ENCODE measurements around the gene SUGCT.
"Not testable (repeated sequence)": the region's sequence is repeated elsewhere in the genome, so short reads cannot be mapped to it uniquely, and the experiment has no call there.

The SUGCT gene

DNA sequence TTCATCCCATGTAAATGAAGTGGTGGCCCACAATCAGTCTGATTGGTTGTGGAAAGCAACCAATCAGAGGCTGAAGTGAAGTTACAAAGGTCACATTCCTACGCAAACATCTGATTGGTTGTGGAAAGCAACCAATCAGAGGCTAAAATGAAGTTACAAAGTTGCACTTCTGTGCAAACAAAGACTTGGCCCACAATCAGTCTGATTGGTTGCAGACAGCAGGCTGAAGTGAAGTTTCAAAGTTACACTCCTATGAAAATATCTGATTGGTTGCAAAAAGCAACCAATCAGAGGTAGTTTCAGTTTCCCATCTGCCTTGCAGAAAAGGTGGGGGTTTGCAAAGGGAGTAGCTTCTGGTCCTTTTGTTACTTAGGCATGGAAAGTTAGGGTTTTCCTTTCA, 492.6 kb downstream of the SUGCT start:
- not testable (repeated sequence) for H2BK12ac ChIP-seq (ENCODE audit: low read length); H4K12ac ChIP-seq (ENCODE audit: low read depth, low read length); H3K4ac ChIP-seq (ENCODE audit: low read depth, low read length); H3K4me3 ChIP-seq (ENCODE audit: low read depth, low read length); H3K9ac ChIP-seq (ENCODE audit: low read length); DNase-seq; H3K27ac ChIP-seq (ENCODE audit: low read depth, low read length); H3K4me2 ChIP-seq (ENCODE audit: low read length); H3K36me3 ChIP-seq (ENCODE audit: control insufficient read depth in 1 of 2, insufficient read depth in 2 of 2, low read length in 2 of 2); H3K18ac ChIP-seq (ENCODE audit: low read length); H3K27me3 ChIP-seq (ENCODE audit: insufficient read depth, low read length); H2BK5ac ChIP-seq (ENCODE audit: low read depth, low read length, poor library complexity); H3K23ac ChIP-seq (ENCODE audit: low read length); H3K79me2 ChIP-seq (ENCODE audit: control insufficient read depth, insufficient read depth, low read length, poor library complexity); H2AFZ ChIP-seq (ENCODE audit: insufficient read depth, low read length, poor library complexity); H3K79me1 ChIP-seq (ENCODE audit: low read length); H3K9me3 ChIP-seq (ENCODE audit: insufficient read depth, low read depth, low read length); H2AK5ac ChIP-seq (ENCODE audit: low read length); H4K91ac ChIP-seq (ENCODE audit: low read depth, low read length); H3K4me1 ChIP-seq (ENCODE audit: control insufficient read depth in 1 of 2, insufficient read depth in 2 of 2, low read length in 2 of 2); H4K8ac ChIP-seq (ENCODE audit: low read depth, low read length); H3K14ac ChIP-seq (ENCODE audit: low read length); H2BK120ac ChIP-seq (ENCODE audit: insufficient read depth, low read length, poor library complexity)
- WGBS (ENCODE audit: extremely low coverage, insufficient coverage, insufficient read length): no CpG with 5 or more reads among the region's 1 CpG

DNA sequence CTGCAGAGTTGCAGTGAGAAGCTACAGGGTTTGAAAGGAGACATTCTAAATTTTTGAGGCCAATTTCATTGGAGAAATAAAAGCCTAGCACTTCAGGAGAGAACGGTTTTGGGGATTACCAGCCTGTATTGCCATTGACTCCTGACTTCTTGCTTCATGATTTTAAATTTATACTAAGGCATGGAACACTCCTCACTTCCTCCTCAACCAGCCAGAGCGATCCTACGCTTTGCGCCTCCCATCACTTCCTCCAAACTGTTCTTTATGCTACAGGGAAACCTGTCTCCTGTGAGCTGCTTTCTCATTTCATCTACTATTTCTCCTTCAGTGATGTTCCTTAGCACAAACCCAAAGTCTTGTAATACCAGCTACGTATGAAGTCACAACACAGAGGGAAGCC, 495.1 kb downstream of the SUGCT start:
- no peak overlapping the region for H4K8ac ChIP-seq (ENCODE audit: low read depth, low read length)
- no CpG with 5 or more reads among the region's 5 CpGs for WGBS (ENCODE audit: extremely low coverage, insufficient coverage, insufficient read length)
- DNase-seq: no peak
- H3K79me1 ChIP-seq (ENCODE audit: low read length): no peaks in the 10 kb centered on the region
- H3K79me2 ChIP-seq (ENCODE audit: control insufficient read depth, insufficient read depth, low read length, poor library complexity): no peaks in the 10 kb centered on the region
- no peak overlapping the region for H2AK5ac ChIP-seq (ENCODE audit: low read length)
- no peak overlapping the region for H2BK5ac ChIP-seq (ENCODE audit: low read depth, low read length, poor library complexity)
- H3K27ac ChIP-seq (ENCODE audit: low read depth, low read length): no peak overlapping the region
- H4K91ac ChIP-seq (ENCODE audit: low read depth, low read length): no peak overlapping the region
- H3K4me3 ChIP-seq (ENCODE audit: low read depth, low read length): no peak overlapping the region
- no peak overlapping the region for H3K14ac ChIP-seq (ENCODE audit: low read length)
- H3K36me3 ChIP-seq (ENCODE audit: control insufficient read depth in 1 of 2, insufficient read depth in 2 of 2, low read length in 2 of 2): no peaks in the 10 kb centered on the region
- H3K18ac ChIP-seq (ENCODE audit: low read length): no peak overlapping the region
- H3K4ac ChIP-seq (ENCODE audit: low read depth, low read length): no peak overlapping the region
- H3K27me3 ChIP-seq (ENCODE audit: insufficient read depth, low read length): no peaks in the 10 kb centered on the region
- H3K4me2 ChIP-seq (ENCODE audit: low read length): no peak overlapping the region
- H2BK120ac ChIP-seq (ENCODE audit: insufficient read depth, low read length, poor library complexity): no peak overlapping the region
- H2AFZ ChIP-seq (ENCODE audit: insufficient read depth, low read length, poor library complexity): no peak overlapping the region
- H4K12ac ChIP-seq (ENCODE audit: low read depth, low read length): no peak overlapping the region
- peaks cover 0 to 3% of the 10 kb centered on the region in 2 experiments for H3K4me1 ChIP-seq (ENCODE audit: control insufficient read depth in 1 of 2, insufficient read depth in 2 of 2, low read length in 2 of 2)
- H3K9ac ChIP-seq (ENCODE audit: low read length): no peak overlapping the region
- no peak overlapping the region for H2BK12ac ChIP-seq (ENCODE audit: low read length)
- no peaks in the 10 kb centered on the region for H3K9me3 ChIP-seq (ENCODE audit: insufficient read depth, low read depth, low read length)
- H3K23ac ChIP-seq (ENCODE audit: low read length): no peak overlapping the region

DNA sequence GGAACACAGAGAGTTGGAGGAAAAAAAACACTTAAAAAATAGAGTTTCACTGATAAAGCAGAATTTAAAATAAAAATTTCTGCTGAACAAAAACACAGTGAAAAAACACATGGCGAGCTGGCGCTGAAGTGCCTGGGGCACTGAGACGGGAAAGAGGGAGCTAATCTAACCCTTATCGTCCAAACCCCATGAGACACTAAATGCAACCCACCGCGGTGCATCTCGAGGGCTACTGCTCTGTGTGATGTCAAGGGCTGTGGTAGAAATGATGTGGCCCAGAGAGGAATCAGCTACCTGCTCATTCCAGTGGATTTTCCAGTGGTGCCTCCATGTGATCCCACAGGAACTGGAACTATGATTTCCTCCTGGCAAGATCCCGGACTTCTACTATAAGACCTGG, 499.3 kb downstream of the SUGCT start:
- Histone ChIP-seq H3K4me3 (ENCODE audit: low read depth, low read length) (no peak overlapping the region), H3K18ac (ENCODE audit: low read length) (no peak overlapping the region), H3K4ac (ENCODE audit: low read depth, low read length) (no peak overlapping the region), H3K23ac (ENCODE audit: low read length) (no peak overlapping the region), H3K36me3 (ENCODE audit: control insufficient read depth in 1 of 2, insufficient read depth in 2 of 2, low read length in 2 of 2) (no peaks in the 10 kb centered on the region), H3K27me3 (ENCODE audit: insufficient read depth, low read length) (no peaks in the 10 kb centered on the region), H2AFZ (ENCODE audit: insufficient read depth, low read length, poor library complexity) (no peak overlapping the region), H3K4me1 (ENCODE audit: control insufficient read depth in 1 of 2, insufficient read depth in 2 of 2, low read length in 2 of 2) (no peaks in the 10 kb centered on the region), H3K79me2 (ENCODE audit: control insufficient read depth, insufficient read depth, low read length, poor library complexity) (no peaks in the 10 kb centered on the region), H3K79me1 (ENCODE audit: low read length) (no peaks in the 10 kb centered on the region), H3K4me2 (ENCODE audit: low read length) (no peak overlapping the region), H3K27ac (ENCODE audit: low read depth, low read length) (no peak overlapping the region), H3K9me3 (ENCODE audit: insufficient read depth, low read depth, low read length) (no peaks in the 10 kb centered on the region), H4K91ac (ENCODE audit: low read depth, low read length) (no peak overlapping the region), H3K9ac (ENCODE audit: low read length) (no peak overlapping the region), H2BK12ac (ENCODE audit: low read length) (no peak overlapping the region), H2BK120ac (ENCODE audit: insufficient read depth, low read length, poor library complexity) (no peak overlapping the region), H2BK5ac (ENCODE audit: low read depth, low read length, poor library complexity) (no peak overlapping the region), H3K14ac (ENCODE audit: low read length) (no peak overlapping the region), H4K8ac (ENCODE audit: low read depth, low read length) (no peak overlapping the region), H2AK5ac (ENCODE audit: low read length) (no peak overlapping the region), H4K12ac (ENCODE audit: low read depth, low read length) (no peak overlapping the region)
- DNase-seq: no peak
- WGBS (ENCODE audit: extremely low coverage, insufficient coverage, insufficient read length): no CpG with 5 or more reads among the region's 8 CpGs

DNA sequence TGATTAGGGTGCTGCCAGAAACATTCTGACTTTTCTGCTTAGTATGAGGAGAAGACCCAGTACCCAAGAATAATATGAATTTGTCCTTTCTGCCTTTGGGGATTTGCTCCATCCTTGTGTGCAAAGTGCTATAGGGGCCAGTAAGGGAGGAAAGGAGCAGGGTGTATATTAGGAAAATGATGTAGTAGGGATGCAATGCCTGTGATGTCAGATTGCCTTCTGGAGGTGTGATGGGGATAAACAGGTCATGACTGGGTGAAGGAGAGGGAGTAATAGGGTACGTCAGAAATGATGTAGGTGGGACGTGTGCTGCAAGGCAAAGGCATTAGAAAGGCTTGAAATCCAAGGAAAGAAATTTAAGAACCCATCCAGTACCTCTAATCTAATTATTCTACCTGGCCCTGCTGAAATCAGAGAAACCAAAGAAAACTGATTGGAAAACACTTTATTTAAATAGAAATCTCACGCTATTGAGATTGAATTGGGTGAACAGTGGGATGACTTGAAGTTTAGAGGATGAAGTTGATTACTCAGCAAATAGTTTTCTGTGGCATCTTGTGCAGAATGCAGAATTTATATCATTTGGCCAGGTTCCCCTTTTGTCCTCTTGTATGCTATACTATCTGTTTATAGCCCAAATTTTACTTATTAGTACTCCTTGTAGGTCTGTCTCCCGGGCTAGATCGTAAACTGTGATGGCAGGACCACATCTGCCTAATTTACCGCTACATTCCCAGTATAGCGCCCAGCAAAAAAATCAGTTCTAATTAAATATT, 503.9 kb downstream of the SUGCT start:
- no peaks in the 10 kb centered on the region for H3K79me2 ChIP-seq (ENCODE audit: control insufficient read depth, insufficient read depth, low read length, poor library complexity)
- H4K91ac ChIP-seq (ENCODE audit: low read depth, low read length): no peak overlapping the region
- no peaks in the 10 kb centered on the region for H3K27me3 ChIP-seq (ENCODE audit: insufficient read depth, low read length)
- no CpG with 5 or more reads among the region's 7 CpGs for WGBS (ENCODE audit: extremely low coverage, insufficient coverage, insufficient read length)
- H3K14ac ChIP-seq (ENCODE audit: low read length): no peak overlapping the region
- H4K8ac ChIP-seq (ENCODE audit: low read depth, low read length): no peak overlapping the region
- no peaks in the 10 kb centered on the region for H3K36me3 ChIP-seq (ENCODE audit: control insufficient read depth in 1 of 2, insufficient read depth in 2 of 2, low read length in 2 of 2)
- no peak overlapping the region for H4K12ac ChIP-seq (ENCODE audit: low read depth, low read length)
- H3K9ac ChIP-seq (ENCODE audit: low read length): no peak overlapping the region
- no peak overlapping the region for H2AFZ ChIP-seq (ENCODE audit: insufficient read depth, low read length, poor library complexity)
- H3K4me2 ChIP-seq (ENCODE audit: low read length): no peak overlapping the region
- H2BK12ac ChIP-seq (ENCODE audit: low read length): no peak overlapping the region
- H3K4me3 ChIP-seq (ENCODE audit: low read depth, low read length): no peak overlapping the region
- no peak overlapping the region for H3K23ac ChIP-seq (ENCODE audit: low read length)
- no peak for DNase-seq
- H2AK5ac ChIP-seq (ENCODE audit: low read length): no peak overlapping the region
- H3K4me1 ChIP-seq (ENCODE audit: control insufficient read depth in 1 of 2, insufficient read depth in 2 of 2, low read length in 2 of 2): peaks cover 0 to 4% of the 10 kb centered on the region in 2 experiments
- H3K27ac ChIP-seq (ENCODE audit: low read depth, low read length): no peak overlapping the region
- no peaks in the 10 kb centered on the region for H3K79me1 ChIP-seq (ENCODE audit: low read length)
- no peak overlapping the region for H2BK120ac ChIP-seq (ENCODE audit: insufficient read depth, low read length, poor library complexity)
- H3K18ac ChIP-seq (ENCODE audit: low read length): no peak overlapping the region
- H2BK5ac ChIP-seq (ENCODE audit: low read depth, low read length, poor library complexity): no peak overlapping the region
- no peak overlapping the region for H3K4ac ChIP-seq (ENCODE audit: low read depth, low read length)
- H3K9me3 ChIP-seq (ENCODE audit: insufficient read depth, low read depth, low read length): no peaks in the 10 kb centered on the region

Measured in trophoblast cell (in vitro differentiated cells and primary cell).